SK-N-SH (cell line): ENCODE results near the gene TMEM9.

Source experiments
- CHD2 ChIP-seq: fragments of 150-350 bp; IDR thresholded peaks from 2 replicates; pipeline ENCODE4 v1.6.1; 2018; ENCODE audit warnings: low read length; ENCODE audit not compliant: partially characterized antibody
- FOSL2 ChIP-seq: IDR thresholded peaks from 2 replicates; pipeline ENCODE4 v1.4.0; 2012; ENCODE audit warnings: low read depth, mild to moderate bottlenecking, moderate library complexity, borderline replicate concordance
- PBX3 ChIP-seq: IDR thresholded peaks from 2 replicates; pipeline ENCODE4; 2012
- RCOR1 ChIP-seq: fragments of 150-350 bp; IDR thresholded peaks from 2 replicates; pipeline ENCODE4 v1.6.1; 2017; ENCODE audit warnings: antibody characterized with exemption, low read length

GRCh38 chr1:201098992-201099677 is 55.1 kb downstream of the TMEM9 start:
- TF ChIP-seq PBX3 (no peak), CHD2 (no peak), RCOR1 (no peak), FOSL2 (no peak)
